GM12878 (cell line): ENCODE results near the gene SUB1. TPM values are rescaled to one million over a fixed set of nuclear protein-coding genes. Genes with fewer than 3 reads are reported as not detected.

ENCODE experiments used
- ATAC-seq: fragments of 200-7000 bp; cut with Tn5 transposase; 3 replicates; pipeline ENCODE4 v1.9.1; 2020; ENCODE audit warnings: mild to moderate bottlenecking, moderate library complexity
- BruUV-seq: library from RNA; stranded (reverse); fragments of 400-500 nt; replicated peaks from 2 replicates; lab custom pipeline; 2021; lab: Mats Ljungman, UMichigan
- CTCF ChIA-PET: fragments of 300-600 bp; sonication (Branson Sonifier 250); formaldehyde crosslinking; extraction: SDS; loops from one replicate; lab custom pipeline; 2021; ENCODE audit warnings: inconsistent platforms; lab: Yijun Ruan, JAX
- POLR2A ChIA-PET: fragments of 350-600 bp; formaldehyde crosslinking; extraction: SDS; loops from one replicate; lab custom pipeline; 2021; ENCODE audit warnings: inconsistent platforms; lab: Charles Lee
- RAD21 ChIA-PET: fragments of 300-600 bp; sonication (Branson Sonifier 250); formaldehyde crosslinking; loops from one replicate; lab custom pipeline; 2023; ENCODE audit warnings: antibody characterized with exemption; ENCODE audit not compliant: unreplicated experiment; lab: Charles Lee
- SMC1A ChIA-PET: fragments of 300-600 bp; sonication (Branson Sonifier 250); formaldehyde crosslinking; loops from one replicate; lab custom pipeline; 2023; ENCODE audit not compliant: unreplicated experiment, uncharacterized antibody; lab: Charles Lee
- DNase-seq: peaks from one replicate; pipeline ENCODE4 v3.0.0-alpha.2; 2011; ENCODE audit warnings: low read depth, low spot score
- FAIRE-seq: peaks from 3 replicates; lab custom pipeline; 2011; peaks lifted over from hg19 to GRCh38; lab: Jason Lieb, UNC
- H2AFZ ChIP-seq: 2 replicates; pipeline ENCODE4 v1.6.0; 2011; ENCODE audit warnings: low read depth, low read length, control low read depth; ENCODE audit not compliant: control insufficient read depth
- H3K27ac ChIP-seq: 2 replicates; pipeline ENCODE4 v1.5.1; 2011; ENCODE audit warnings: control low read depth; ENCODE audit not compliant: control insufficient read depth, insufficient read depth
- H3K27me3 ChIP-seq, 2 experiments: replicated peaks in 1 of 2; 2 replicates each; pipeline versions ENCODE4 v1.6.0 to v1.6.1; 2011; ENCODE audit warnings: low read length in 1 of 2; ENCODE audit not compliant: control insufficient read depth in 2 of 2, insufficient read depth in 2 of 2
- H3K36me3 ChIP-seq, 2 experiments: 2 replicates each; pipeline ENCODE4 v1.5.1; 2011; ENCODE audit warnings: low read length in 1 of 2; ENCODE audit not compliant: control insufficient read depth in 2 of 2, insufficient read depth in 2 of 2
- H3K4me1 ChIP-seq: 2 replicates; pipeline ENCODE4 v1.6.1; 2011; ENCODE audit warnings: mild to moderate bottlenecking, low read length, moderate library complexity, mixed read lengths; ENCODE audit not compliant: control insufficient read depth, insufficient read depth
- H3K4me2 ChIP-seq: 2 replicates; pipeline ENCODE4 v1.6.0; 2011; ENCODE audit warnings: control low read depth; ENCODE audit not compliant: control insufficient read depth, insufficient read depth
- H3K4me3 ChIP-seq: fragments of 200-600 bp; sonication (generic); 2 replicates; pipeline ENCODE4 v1.5.1; 2016
- H3K79me2 ChIP-seq: 2 replicates; pipeline ENCODE4 v1.6.0; 2011; ENCODE audit warnings: low read length; ENCODE audit not compliant: control insufficient read depth, insufficient read depth
- H3K9ac ChIP-seq: 2 replicates; pipeline ENCODE4 v1.8.0; 2011; ENCODE audit warnings: low read length, control low read depth, mixed read lengths; ENCODE audit not compliant: control insufficient read depth, insufficient read depth
- H3K9me3 ChIP-seq: replicated peaks from 3 replicates; pipeline ENCODE4 v1.5.1; 2011; ENCODE audit warnings: mild to moderate bottlenecking, low read length; ENCODE audit not compliant: control insufficient read depth, insufficient read depth
- H4K20me1 ChIP-seq: 2 replicates; pipeline ENCODE4 v1.6.0; 2011; ENCODE audit not compliant: control insufficient read depth, insufficient read depth
- E2F4 ChIP-seq: IDR thresholded peaks from 2 replicates; pipeline ENCODE4 v1.6.1; 2012; ENCODE audit warnings: low read depth, low read length, improper control_type of control experiment
- EGR1 ChIP-seq, 2 experiments: IDR thresholded peaks; 1 replicate in 1 of 2; 2 replicates in 1 of 2; pipeline ENCODE4 v1.6.1; 2011 to 2012; ENCODE audit warnings: low read depth in 2 of 2, low read length in 2 of 2, borderline replicate concordance in 1 of 2, mild to moderate bottlenecking in 1 of 2, moderate library complexity in 1 of 2
- IKZF2 ChIP-seq, 2 experiments: fragments of 450-650 bp; IDR thresholded peaks; 2 replicates each; pipeline ENCODE4 v1.6.1; 2017; ENCODE audit warnings: mild to moderate bottlenecking in 2 of 2, moderate library complexity in 2 of 2
- SPI1 ChIP-seq: IDR thresholded peaks from 2 replicates; pipeline ENCODE4 v1.6.1; 2011; ENCODE audit warnings: low read depth, mild to moderate bottlenecking, low read length, moderate library complexity, borderline replicate concordance; ENCODE audit not compliant: insufficient read depth
- WGBS: methylation state at CpG from one replicate; pipeline ENCODE4 v1.1.6; 2016; ENCODE audit warnings: low lambda C conversion rate; ENCODE audit not compliant: insufficient replicate concordance, insufficient coverage; ENCODE audit errors: missing lambda C conversion rate; 5-methylcytosine and 5-hydroxymethylcytosine counted together
- in situ Hi-C: fragments of 300-500 bp; cut with MboI; formaldehyde crosslinking; loops from 9 replicates; pipeline ENCODE4 v1.14.3; 2018; ENCODE audit warnings: mixed read lengths
- intact Hi-C: fragments of 100-400 bp; cut with micrococcal nuclease; formaldehyde crosslinking; loops from one replicate; pipeline ENCODE4 v1.14.2; 2022; ENCODE audit not compliant: unreplicated experiment
- polyA plus RNA-seq, 11 experiments: library from polyadenylated mRNA; depleted of rRNA in 4 of 11; unstranded in 6 of 11; stranded (reverse) in 5 of 11; fragments of >200 nt; fragmentation: Nextera tagmentation in 4 of 11; fragmentation: Illumina TruSeq in 1 of 11; extraction: Ambion mirVana in 4 of 11; extraction: Trizol in 1 of 11; gene quantifications; 1 replicate in 1 of 11; 2 replicates in 10 of 11; pipeline versions ENCODE4 v1.2.1 to v1.2.3, GENCODE V29; 2011 to 2016; ENCODE audit warnings: inconsistent platforms in 2 of 11, missing spikeins in 2 of 11, low read depth in 1 of 11
- total RNA-seq, 4 experiments: library from RNA; depleted of rRNA in 3 of 4; stranded (reverse); fragments of >200 nt in 3 of 4; fragmentation: Illumina TruSeq in 1 of 4; extraction: Trizol in 1 of 4; gene quantifications; 2 replicates each; pipeline versions ENCODE4 v1.2.1 to v1.2.3, GENCODE V29; 2013 to 2021

The SUB1 gene
- total and polyA plus RNA-seq, 10 of the 15 experiments (the other 5 are each of a cell fraction or from before 2014, with no cell fraction given), result 468 to 2,785 (median 1,145) TPM

- TF ChIP-seq EGR1 (IDR thresholded peaks at IDR 0.05; ENCODE audit: borderline replicate concordance in 1 of 2, low read depth in 2 of 2, low read length in 2 of 2) (no peak), IKZF2 (IDR thresholded peaks at IDR 0.05) (no peak), E2F4 (no peak)
These were observed 21.7 kb upstream of the SUB1 start (continued) for GRCh38 chr5:32563614-32564013.

- WGBS, result 45% methylated on average over 1 of the region's 1 CpG
- BruUV-seq, result no TSS peak
- no peak for DNase-seq
- intact Hi-C loops, result no loop called here
- ChIA-PET POLR2A (interaction anchor here (0.7 kb wide), 1 partner anchor 13 kb away, joined by 3 read pairs; no protein-coding TSS in a partner anchor), RAD21 (interaction anchor here (1.5 to 1.9 kb wide), 2 partner anchors 25 to 75 kb away, joined by 3 to 7 read pairs; no protein-coding TSS in a partner anchor), CTCF (interaction anchor here (2.0 kb wide), 1 partner anchor 25 kb away, joined by 7 read pairs; no protein-coding TSS in a partner anchor), SMC1A (interaction anchor here (0.8 to 1.6 kb wide), 5 partner anchors 9 to 75 kb away, joined by 3 to 8 read pairs (median 4); partner anchors contain the start of gene SUB1)
- Histone ChIP-seq H3K4me2 (no peak overlapping the region), H3K4me3 (no peak overlapping the region), H3K9me3 (no peaks in the 10 kb centered on the region; the same call in 2 of the 3 replicates), H3K36me3 (no peaks in the 10 kb centered on the region; a peak in 1 of 4 replicates), H3K4me1 (no peaks in the 10 kb centered on the region), H3K27ac (no peak overlapping the region), H2AFZ (no peak overlapping the region), H3K79me2 (no peaks in the 10 kb centered on the region), H3K27me3 (no peaks in the 10 kb centered on the region), H4K20me1 (no peaks in the 10 kb centered on the region), H3K9ac (no peak overlapping the region)
- peak; percentile 66 for ATAC-seq
- no peak for TF ChIP-seq EGR1 (IDR thresholded peaks at IDR 0.05; ENCODE audit: borderline replicate concordance in 1 of 2, low read depth in 2 of 2, low read length in 2 of 2)
- TF ChIP-seq SPI1, result peak; percentile 92
- no peak for FAIRE-seq
- in situ Hi-C loops, result no loop called here
These were observed 20.2 kb upstream of the SUB1 start for GRCh38 chr5:32565145-32565544.
